ENCODE measurements around the gene RIN1. TPM values are rescaled to one million over a fixed set of nuclear protein-coding genes. Genes with fewer than 3 reads are reported as not detected.

RIN1 gene
- total RNA-seq, 2 experiments from 2014 or later, result 1.2 to 1.6 TPM

DNA sequence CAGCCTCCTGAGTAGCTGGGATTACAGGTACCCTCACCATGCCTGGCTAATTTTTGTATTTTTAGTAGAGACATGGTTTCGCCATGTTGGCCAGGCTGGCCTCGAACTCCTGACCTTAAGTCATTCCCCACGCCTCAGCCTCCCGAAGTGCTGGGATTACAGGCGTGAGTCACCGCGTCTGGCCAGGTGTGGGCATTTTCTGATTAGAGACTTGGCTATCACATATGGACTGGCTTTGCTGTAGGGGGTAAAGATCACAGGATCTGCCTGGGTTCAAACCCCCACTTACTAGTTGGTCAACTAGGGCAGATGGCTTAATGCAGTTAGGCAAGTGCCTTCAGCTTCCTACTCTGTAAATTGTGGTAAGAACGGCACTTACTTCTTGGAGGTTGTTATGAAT is 25.9 kb downstream of the RIN1 start:
- Histone ChIP-seq H3K4me3 (ENCODE audit: low read length) (no peak overlapping the region), H3K4me1 (ENCODE audit: insufficient read depth, low read length) (peaks cover 42% of the 10 kb centered on the region), H3K9me3 (ENCODE audit: control insufficient read depth in 1 of 2, insufficient read depth in 1 of 2, low read length in 2 of 2) (no peaks in the 10 kb centered on the region), H3K27ac (ENCODE audit: low read depth in 1 of 2, low read length in 2 of 2) (no peak overlapping the region), H3K36me3 (ENCODE audit: insufficient read depth, low read length) (no peaks in the 10 kb centered on the region), H3K27me3 (ENCODE audit: control insufficient read depth in 1 of 2, insufficient read depth in 2 of 2, low read length in 2 of 2) (no peaks in the 10 kb centered on the region)
- CTCF ChIA-PET, result interaction anchor here (3.5 to 3.6 kb wide), 2 partner anchors 20 to 75 kb away, joined by 22 to 30 read pairs; no protein-coding TSS in a partner anchor
- intact Hi-C loops (cut with DNase I, micrococcal nuclease), result no loop called here
- H3K9me3 Mint-ChIP-seq, result no peaks in the 10 kb centered on the region
- POLR2A ChIA-PET, result interaction anchor here (3.0 kb wide), 1 partner anchor 18 kb away, joined by 11 read pairs; no protein-coding TSS in a partner anchor
- H3K4me1 Mint-ChIP-seq (ENCODE audit: low read depth), result peaks cover 14% of the 10 kb centered on the region
- H3K4me3 Mint-ChIP-seq, result no peak overlapping the region
- no peaks in the 10 kb centered on the region for H3K36me3 Mint-ChIP-seq (ENCODE audit: low read depth)
- no peak overlapping the region for H3K27ac Mint-ChIP-seq
- peaks cover 4% of the 10 kb centered on the region for H3K27me3 Mint-ChIP-seq
- ATAC-seq (ENCODE audit: poor library complexity), result no peak
- TF ChIP-seq, protein P1, sequence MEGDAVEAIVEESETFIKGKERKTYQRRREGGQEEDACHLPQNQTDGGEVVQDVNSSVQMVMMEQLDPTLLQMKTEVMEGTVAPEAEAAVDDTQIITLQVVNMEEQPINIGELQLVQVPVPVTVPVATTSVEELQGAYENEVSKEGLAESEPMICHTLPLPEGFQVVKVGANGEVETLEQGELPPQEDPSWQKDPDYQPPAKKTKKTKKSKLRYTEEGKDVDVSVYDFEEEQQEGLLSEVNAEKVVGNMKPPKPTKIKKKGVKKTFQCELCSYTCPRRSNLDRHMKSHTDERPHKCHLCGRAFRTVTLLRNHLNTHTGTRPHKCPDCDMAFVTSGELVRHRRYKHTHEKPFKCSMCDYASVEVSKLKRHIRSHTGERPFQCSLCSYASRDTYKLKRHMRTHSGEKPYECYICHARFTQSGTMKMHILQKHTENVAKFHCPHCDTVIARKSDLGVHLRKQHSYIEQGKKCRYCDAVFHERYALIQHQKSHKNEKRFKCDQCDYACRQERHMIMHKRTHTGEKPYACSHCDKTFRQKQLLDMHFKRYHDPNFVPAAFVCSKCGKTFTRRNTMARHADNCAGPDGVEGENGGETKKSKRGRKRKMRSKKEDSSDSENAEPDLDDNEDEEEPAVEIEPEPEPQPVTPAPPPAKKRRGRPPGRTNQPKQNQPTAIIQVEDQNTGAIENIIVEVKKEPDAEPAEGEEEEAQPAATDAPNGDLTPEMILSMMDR (IDR thresholded peaks at IDR 0.05), result no peak
- DNase-seq, result no peak

GRCh38 chr11:66309475-66309874 is 26.8 kb downstream of the RIN1 start:
- H3K36me3 ChIP-seq (ENCODE audit: insufficient read depth, low read length), result no peaks in the 10 kb centered on the region
- H3K4me1 ChIP-seq (ENCODE audit: insufficient read depth, low read length), result peaks cover 34% of the 10 kb centered on the region
- ChIA-PET POLR2A (no interaction called here), CTCF (interaction anchor here (3.5 kb wide), 1 partner anchor 76 kb away, joined by 22 read pairs; no protein-coding TSS in a partner anchor)
- intact Hi-C loops (cut with DNase I, micrococcal nuclease), result no loop called here
- Mint-ChIP-seq H3K36me3 (ENCODE audit: low read depth) (no peaks in the 10 kb centered on the region), H3K4me1 (ENCODE audit: low read depth) (peaks cover 8% of the 10 kb centered on the region), H3K27me3 (peaks cover 4% of the 10 kb centered on the region), H3K9me3 (no peaks in the 10 kb centered on the region), H3K4me3 (no peak overlapping the region), H3K27ac (no peak overlapping the region)
- DNase-seq, result no peak
- TF ChIP-seq, protein P1 (IDR thresholded peaks at IDR 0.05), result no peak
- no peak overlapping the region for H3K27ac ChIP-seq (ENCODE audit: low read depth in 1 of 2, low read length in 2 of 2)
- no peaks in the 10 kb centered on the region for H3K9me3 ChIP-seq (ENCODE audit: control insufficient read depth in 1 of 2, insufficient read depth in 1 of 2, low read length in 2 of 2)
- no peak for ATAC-seq (ENCODE audit: poor library complexity)
- no peak overlapping the region for H3K4me3 ChIP-seq (ENCODE audit: low read length)
- H3K27me3 ChIP-seq (ENCODE audit: control insufficient read depth in 1 of 2, insufficient read depth in 2 of 2, low read length in 2 of 2), result no peaks in the 10 kb centered on the region

DNA sequence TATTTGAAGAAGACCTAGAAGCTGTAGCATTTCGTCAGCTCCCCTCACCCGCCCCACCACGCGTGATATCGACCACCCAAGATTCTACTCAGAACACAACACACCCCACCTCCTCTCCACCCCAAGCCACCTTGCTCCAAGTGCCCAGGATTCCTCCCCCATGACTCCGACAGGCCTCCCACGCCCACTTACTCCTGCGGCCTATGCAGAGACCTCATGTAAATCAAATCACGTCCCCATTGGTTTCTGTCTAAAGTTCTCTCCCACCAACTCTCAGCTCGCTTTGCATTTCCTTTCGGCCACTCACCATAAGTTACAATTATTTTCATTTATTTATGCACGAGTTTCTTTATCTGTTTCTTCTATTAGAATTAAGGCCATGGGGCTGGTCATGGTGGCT is 33.6 kb downstream of the RIN1 start:
- H3K4me3 ChIP-seq (ENCODE audit: low read length), result no peak overlapping the region
- Mint-ChIP-seq H3K4me1 (ENCODE audit: low read depth) (no peaks in the 10 kb centered on the region), H3K27me3 (peaks cover 2% of the 10 kb centered on the region), H3K4me3 (no peak overlapping the region), H3K36me3 (ENCODE audit: low read depth) (no peaks in the 10 kb centered on the region), H3K27ac (no peak overlapping the region), H3K9me3 (no peaks in the 10 kb centered on the region)
- H3K27ac ChIP-seq (ENCODE audit: low read depth in 1 of 2, low read length in 2 of 2), result no peak overlapping the region
- POLR2A ChIA-PET, result no interaction called here
- no peaks in the 10 kb centered on the region for H3K27me3 ChIP-seq (ENCODE audit: control insufficient read depth in 1 of 2, insufficient read depth in 2 of 2, low read length in 2 of 2)
- no peaks in the 10 kb centered on the region for H3K9me3 ChIP-seq (ENCODE audit: control insufficient read depth in 1 of 2, insufficient read depth in 1 of 2, low read length in 2 of 2)
- no peak for ATAC-seq (ENCODE audit: poor library complexity)
- CTCF ChIA-PET, result no interaction called here
- intact Hi-C loops (cut with DNase I, micrococcal nuclease), result no loop called here
- DNase-seq, result no peak
- H3K4me1 ChIP-seq (ENCODE audit: insufficient read depth, low read length), result no peaks in the 10 kb centered on the region
- TF ChIP-seq, protein P1 (IDR thresholded peaks at IDR 0.05), result no peak
- H3K36me3 ChIP-seq (ENCODE audit: insufficient read depth, low read length), result no peaks in the 10 kb centered on the region
